OCI-LY1 (cell line): Measurements from ENCODE around the gene CLCNKB.

Source experiments
- H2AFZ ChIP-seq: fragments of 200-600 bp; sonication (generic), shearing (Covaris generic); 2 replicates; pipeline ENCODE4 v1.6.0; 2014; ENCODE audit warnings: antibody characterized with exemption, mild to moderate bottlenecking, low read length
- H3F3A ChIP-seq: fragments of 200-600 bp; sonication (generic), shearing (Covaris generic); 2 replicates; pipeline ENCODE4 v1.6.0; 2014; ENCODE audit warnings: mild to moderate bottlenecking, antibody characterized with exemption, low read length, moderate library complexity; ENCODE audit not compliant: insufficient read depth
- H3K27ac ChIP-seq: fragments of 200-600 bp; sonication (generic); 2 replicates; pipeline ENCODE4 v1.5.1; 2014; ENCODE audit warnings: low read length, mixed run types, mild to moderate bottlenecking, low read depth; ENCODE audit not compliant: poor library complexity, severe bottlenecking
- H3K27me3 ChIP-seq: fragments of 200-600 bp; sonication (generic); 2 replicates; pipeline ENCODE4 v1.6.0; 2014; ENCODE audit warnings: antibody characterized with exemption, mild to moderate bottlenecking, low read length, moderate library complexity; ENCODE audit not compliant: insufficient read depth
- H3K36me3 ChIP-seq: fragments of 200-600 bp; sonication (generic); 2 replicates; pipeline ENCODE4 v1.6.1; 2014; ENCODE audit warnings: mild to moderate bottlenecking, antibody characterized with exemption, low read length, moderate library complexity, mixed read lengths; ENCODE audit not compliant: insufficient read depth
- H3K4me1 ChIP-seq: fragments of 200-600 bp; sonication (generic); 2 replicates; pipeline ENCODE4 v1.5.1; 2014; ENCODE audit warnings: mild to moderate bottlenecking, low read length, moderate library complexity; ENCODE audit not compliant: insufficient read depth, severe bottlenecking
- H3K4me2 ChIP-seq: fragments of 200-600 bp; sonication (generic), shearing (Covaris generic); 2 replicates; pipeline ENCODE4 v1.6.1; 2014; ENCODE audit warnings: low read length
- H3K4me3 ChIP-seq: fragments of 200-600 bp; sonication (generic); 2 replicates; pipeline ENCODE4 v1.5.1; 2014; ENCODE audit warnings: low read length, low read depth, mild to moderate bottlenecking, mixed read lengths; ENCODE audit not compliant: poor library complexity, severe bottlenecking
- H3K79me2 ChIP-seq: fragments of 200-600 bp; shearing (Covaris generic); 2 replicates; pipeline ENCODE4 v1.6.1; 2016; ENCODE audit warnings: mixed run types, low read length, mixed read lengths; ENCODE audit not compliant: insufficient read depth
- H3K9ac ChIP-seq: fragments of 200-600 bp; sonication (generic), shearing (Covaris generic); 2 replicates; pipeline ENCODE4 v1.6.1; 2014; ENCODE audit warnings: mild to moderate bottlenecking, low read length, mixed read lengths
- H3K9me2 ChIP-seq: fragments of 200-600 bp; sonication (generic), shearing (Covaris generic); 2 replicates; pipeline ENCODE4 v1.6.1; 2014; ENCODE audit warnings: low read depth, mild to moderate bottlenecking, low read length, mixed read lengths
- H3K9me3 ChIP-seq: fragments of 200-600 bp; shearing (Covaris generic); 2 replicates; pipeline ENCODE4 v1.6.1; 2014; ENCODE audit warnings: low read length, mixed read lengths
- H4K20me1 ChIP-seq: fragments of 200-600 bp; sonication (generic), shearing (Covaris generic); 2 replicates; pipeline ENCODE4 v1.6.0; 2016; ENCODE audit warnings: mild to moderate bottlenecking, low read length; ENCODE audit not compliant: insufficient read depth
- CTCF ChIP-seq: fragments of 200-600 bp; sonication (generic), shearing (Covaris generic); IDR thresholded peaks from 2 replicates; pipeline ENCODE4 v1.5.1; 2017; ENCODE audit warnings: mild to moderate bottlenecking, antibody characterized with exemption, low read length, moderate library complexity, mixed read lengths
- EZH2 ChIP-seq: fragments of 200-600 bp; sonication (generic), shearing (Covaris generic); IDR thresholded peaks from 2 replicates; pipeline ENCODE4 v1.8.0; 2017; ENCODE audit warnings: borderline replicate concordance, mixed run types, mild to moderate bottlenecking, antibody characterized with exemption, low read length, moderate library complexity, mixed read lengths

CLCNKB gene

GRCh38 chr1:16091296-16091695 lies 47.7 kb downstream of the CLCNKB start:
- H3K9me3 ChIP-seq, result no peaks in the 10 kb centered on the region
- H4K20me1 ChIP-seq, result no peaks in the 10 kb centered on the region
- no peak for TF ChIP-seq EZH2
- no peaks in the 10 kb centered on the region for H3K9me2 ChIP-seq
- H2AFZ ChIP-seq, result no peak overlapping the region
- no peak overlapping the region for H3K27ac ChIP-seq
- H3K79me2 ChIP-seq, result no peaks in the 10 kb centered on the region
- no peak overlapping the region for H3K4me2 ChIP-seq
- no peaks in the 10 kb centered on the region for H3K36me3 ChIP-seq
- H3F3A ChIP-seq, result no peaks in the 10 kb centered on the region
- H3K27me3 ChIP-seq, result peaks cover 17% of the 10 kb centered on the region
- H3K4me3 ChIP-seq, result no peak overlapping the region
- no peaks in the 10 kb centered on the region for H3K4me1 ChIP-seq
- no peak overlapping the region for H3K9ac ChIP-seq

- Histone ChIP-seq H3K4me1 (no peaks in the 10 kb centered on the region), H2AFZ (no peak overlapping the region), H3K4me3 (no peak overlapping the region), H3K9ac (no peak overlapping the region), H3K9me2 (no peaks in the 10 kb centered on the region), H4K20me1 (no peaks in the 10 kb centered on the region), H3K27ac (no peak overlapping the region), H3K9me3 (no peaks in the 10 kb centered on the region), H3K4me2 (no peak overlapping the region), H3K27me3 (peaks cover 21% of the 10 kb centered on the region), H3K79me2 (no peaks in the 10 kb centered on the region), H3K36me3 (no peaks in the 10 kb centered on the region), H3F3A (no peaks in the 10 kb centered on the region)
- no peak for TF ChIP-seq EZH2
- no peak for TF ChIP-seq CTCF
These were observed 48.7 kb downstream of the CLCNKB start for GRCh38 chr1:16092097-16092922.

GRCh38 chr1:16092923-16093511 lies 49.4 kb downstream of the CLCNKB start:
- Histone ChIP-seq H3F3A (no peaks in the 10 kb centered on the region), H4K20me1 (no peaks in the 10 kb centered on the region), H3K4me1 (no peaks in the 10 kb centered on the region), H2AFZ (no peak overlapping the region), H3K9ac (no peak overlapping the region), H3K9me2 (no peaks in the 10 kb centered on the region), H3K27me3 (peaks cover 21% of the 10 kb centered on the region), H3K79me2 (no peaks in the 10 kb centered on the region), H3K4me2 (no peak overlapping the region), H3K36me3 (no peaks in the 10 kb centered on the region), H3K4me3 (no peak overlapping the region), H3K27ac (no peak overlapping the region), H3K9me3 (no peaks in the 10 kb centered on the region)
- TF ChIP-seq CTCF, result no peak
- TF ChIP-seq EZH2, result no peak
